HepG2 (cell line): ENCODE results near the gene COPS6. TPM values are rescaled to one million over a fixed set of nuclear protein-coding genes. Genes with fewer than 3 reads are reported as not detected.

Experiments used
- ETV5 ChIP-seq: IDR thresholded peaks from 2 replicates; pipeline ENCODE4 v1.6.1; 2018; ENCODE audit warnings: missing biosample characterization, missing genetic modification reagents, inconsistent platforms, borderline replicate concordance
- HES4 ChIP-seq: sonication (generic); formaldehyde crosslinking; IDR thresholded peaks from 2 replicates; pipeline ENCODE4 v1.9.0; 2021; ENCODE audit warnings: mild to moderate bottlenecking, missing genetic modification reagents, borderline replicate concordance
- HIVEP1 ChIP-seq: sonication (generic); formaldehyde crosslinking; IDR thresholded peaks from 2 replicates; pipeline ENCODE4 v1.4.0; 2020; ENCODE audit warnings: mild to moderate bottlenecking, missing genetic modification reagents
- HOXA3 ChIP-seq: sonication (generic); formaldehyde crosslinking; IDR thresholded peaks from 2 replicates; pipeline ENCODE4 v1.5.0; 2020; ENCODE audit warnings: missing genetic modification reagents
- JDP2 ChIP-seq: sonication (generic); formaldehyde crosslinking; IDR thresholded peaks from 2 replicates; pipeline ENCODE4 v1.8.1; 2022; ENCODE audit warnings: missing genetic modification reagents, borderline replicate concordance
- KLF11 ChIP-seq: IDR thresholded peaks from 2 replicates; pipeline ENCODE4 v1.6.1; 2016; ENCODE audit warnings: missing compliant biosample characterization
- KMT2B ChIP-seq: IDR thresholded peaks from 2 replicates; pipeline ENCODE4 v1.6.1; 2016; ENCODE audit warnings: missing genetic modification reagents, missing compliant biosample characterization
- NPAS2 ChIP-seq: sonication (generic); formaldehyde crosslinking; IDR thresholded peaks from 2 replicates; pipeline ENCODE4 v1.8.0; 2022; ENCODE audit warnings: mild to moderate bottlenecking, missing genetic modification reagents, borderline replicate concordance
- PCBP1 ChIP-seq: fragments of 200-400 bp; formaldehyde crosslinking; IDR thresholded peaks from 2 replicates; pipeline ENCODE4 v1.6.1; 2017; ENCODE audit warnings: mild to moderate bottlenecking, low read depth, low read length, borderline replicate concordance
- PLRG1 ChIP-seq: fragments of 450-650 bp; conservative IDR thresholded peaks from 2 replicates; pipeline ENCODE4 v1.6.1; 2016
- POGZ ChIP-seq: sonication (generic); formaldehyde crosslinking; IDR thresholded peaks from 2 replicates; pipeline ENCODE4 v1.4.0; 2020; ENCODE audit warnings: mild to moderate bottlenecking, missing genetic modification reagents
- PREB ChIP-seq: sonication (generic); formaldehyde crosslinking; IDR thresholded peaks from 2 replicates; pipeline ENCODE4 v1.4.0; 2020; ENCODE audit warnings: missing genetic modification reagents
- SAFB2 ChIP-seq: sonication (generic); formaldehyde crosslinking; IDR thresholded peaks from 2 replicates; pipeline ENCODE4 v1.5.1; 2020; ENCODE audit warnings: missing genetic modification reagents, low read depth, mild to moderate bottlenecking, borderline replicate concordance
- STAT5B ChIP-seq: sonication (generic); formaldehyde crosslinking; IDR thresholded peaks from 2 replicates; pipeline ENCODE4 v1.4.0; 2020; ENCODE audit warnings: missing genetic modification reagents
- TBL1XR1 ChIP-seq: fragments of 150-350 bp; IDR thresholded peaks from 2 replicates; pipeline ENCODE4 v1.6.1; 2014; ENCODE audit warnings: borderline replicate concordance, low read length; ENCODE audit not compliant: partially characterized antibody
- TCF7 ChIP-seq: sonication (generic); IDR thresholded peaks from 2 replicates; pipeline ENCODE4 v1.6.1; 2016; ENCODE audit warnings: antibody characterized with exemption, low read depth
- TFE3 ChIP-seq: IDR thresholded peaks from 2 replicates; pipeline ENCODE4 v1.6.1; 2016
- ZFP62 ChIP-seq: sonication (generic); formaldehyde crosslinking; IDR thresholded peaks from 2 replicates; pipeline ENCODE4 v1.4.0; 2020; ENCODE audit warnings: missing genetic modification reagents
- ZNF318 ChIP-seq: sonication (generic); formaldehyde crosslinking; IDR thresholded peaks from 2 replicates; pipeline ENCODE4 v1.4.0; 2020; ENCODE audit warnings: mild to moderate bottlenecking, missing genetic modification reagents
- ZNF589 ChIP-seq: sonication (generic); formaldehyde crosslinking; conservative IDR thresholded peaks from 2 replicates; pipeline ENCODE4 v1.8.0; 2022; ENCODE audit warnings: mild to moderate bottlenecking, moderate library complexity, missing genetic modification reagents
- ZNF776 ChIP-seq: sonication (generic); formaldehyde crosslinking; IDR thresholded peaks from 2 replicates; pipeline ENCODE4 v1.4.0; 2020; ENCODE audit warnings: mild to moderate bottlenecking, missing genetic modification reagents
- polyA plus RNA-seq, 8 experiments: library from polyadenylated mRNA; depleted of rRNA in 3 of 8; stranded (reverse) in 7 of 8; unstranded in 1 of 8; fragments of >200 nt; fragmentation: Illumina TruSeq in 4 of 8; extraction: Trizol in 4 of 8; gene quantifications; 2 replicates each; pipeline versions ENCODE4 v1.2.1 to v1.2.3, GENCODE V29; 2011 to 2016; ENCODE audit warnings: low read depth in 4 of 8, missing spikeins in 1 of 8, mixed read lengths in 1 of 8; ENCODE audit not compliant: insufficient read depth in 1 of 8
- total RNA-seq, 5 experiments: library from RNA; depleted of rRNA; stranded (reverse); fragments of >200 nt; fragmentation: Illumina TruSeq; extraction: Trizol; gene quantifications; 2 replicates each; pipeline ENCODE4 v1.2.3, GENCODE V29; 2016; ENCODE audit warnings: low read depth in 1 of 5

COPS6 gene
- total and polyA plus RNA-seq, 2 of the 13 experiments (the other 11 are each of a cell fraction or from before 2014, with no cell fraction given): 33.4 to 117 TPM

GRCh38 chr7:100100420-100101015 is 11.7 kb downstream of the COPS6 start (continued):
- no peak for TF ChIP-seq ZNF318
- peak; percentile 97 for TF ChIP-seq ETV5 (CRISPR knock-in tag)
- peak; percentile 83 for TF ChIP-seq POGZ
- peak; percentile 78; the same call in 1 of the 2 replicates for TF ChIP-seq STAT5B (CRISPR knock-in tag)
- TF ChIP-seq HIVEP1: peak; percentile 88
- peak; percentile 77 for TF ChIP-seq KMT2B
- no peak; the same call in 1 of the 2 replicates for TF ChIP-seq SAFB2 (CRISPR knock-in tag)
- TF ChIP-seq ZFP62 (CRISPR knock-in tag): no peak
- TF ChIP-seq TCF7: no peak; the same call in 1 of the 2 replicates
- TF ChIP-seq NPAS2 (CRISPR knock-in tag): no peak
- no peak for TF ChIP-seq ZNF589 (CRISPR knock-in tag)
- TF ChIP-seq PLRG1: no peak
- no peak for TF ChIP-seq JDP2
- TF ChIP-seq KLF11 (CRISPR knock-in tag): no peak
- no peak; the same call in 1 of the 2 replicates for TF ChIP-seq ZNF776 (CRISPR knock-in tag)
- TF ChIP-seq TBL1XR1: peak; percentile 31
- peak; percentile 89 for TF ChIP-seq HOXA3 (CRISPR knock-in tag)
- peak; percentile 98 for TF ChIP-seq PCBP1
- TF ChIP-seq TFE3 (CRISPR knock-in tag): peak; percentile 43; the same call in 1 of the 2 replicates
- TF ChIP-seq HES4 (CRISPR knock-in tag): peak; percentile 67; the same call in 1 of the 2 replicates
- TF ChIP-seq PREB: no peak
